Skeletal muscle satellite cell (primary cell): ENCODE measurements around the gene KCTD16.

Experiments used
- H3K27me3 ChIP-seq: 2 replicates; pipeline ENCODE4 v1.7.0; 2013; ENCODE audit warnings: low read length; ENCODE audit not compliant: control insufficient read depth, insufficient read depth
- H3K36me3 ChIP-seq: 2 replicates; pipeline ENCODE4 v1.7.0; 2013; ENCODE audit warnings: mild to moderate bottlenecking, control low read depth, low read length; ENCODE audit not compliant: insufficient read depth
- H3K4me1 ChIP-seq: 2 replicates; pipeline ENCODE4 v1.7.0; 2013; ENCODE audit warnings: low read length; ENCODE audit not compliant: control insufficient read depth, insufficient read depth
- H3K4me2 ChIP-seq: 2 replicates; pipeline ENCODE4 v1.7.0; 2013; ENCODE audit warnings: mild to moderate bottlenecking, low read length
- H3K4me3 ChIP-seq: 2 replicates; pipeline ENCODE4 v1.7.0; 2013; ENCODE audit warnings: low read length
- H3K9ac ChIP-seq: 2 replicates; pipeline ENCODE4 v1.7.0; 2013; ENCODE audit warnings: mild to moderate bottlenecking, low read depth, low read length, moderate library complexity
- H3K9me3 ChIP-seq: replicated peaks from 2 replicates; pipeline ENCODE4 v1.7.0; 2013; ENCODE audit warnings: mild to moderate bottlenecking, control low read depth, low read length

KCTD16 gene

DNA sequence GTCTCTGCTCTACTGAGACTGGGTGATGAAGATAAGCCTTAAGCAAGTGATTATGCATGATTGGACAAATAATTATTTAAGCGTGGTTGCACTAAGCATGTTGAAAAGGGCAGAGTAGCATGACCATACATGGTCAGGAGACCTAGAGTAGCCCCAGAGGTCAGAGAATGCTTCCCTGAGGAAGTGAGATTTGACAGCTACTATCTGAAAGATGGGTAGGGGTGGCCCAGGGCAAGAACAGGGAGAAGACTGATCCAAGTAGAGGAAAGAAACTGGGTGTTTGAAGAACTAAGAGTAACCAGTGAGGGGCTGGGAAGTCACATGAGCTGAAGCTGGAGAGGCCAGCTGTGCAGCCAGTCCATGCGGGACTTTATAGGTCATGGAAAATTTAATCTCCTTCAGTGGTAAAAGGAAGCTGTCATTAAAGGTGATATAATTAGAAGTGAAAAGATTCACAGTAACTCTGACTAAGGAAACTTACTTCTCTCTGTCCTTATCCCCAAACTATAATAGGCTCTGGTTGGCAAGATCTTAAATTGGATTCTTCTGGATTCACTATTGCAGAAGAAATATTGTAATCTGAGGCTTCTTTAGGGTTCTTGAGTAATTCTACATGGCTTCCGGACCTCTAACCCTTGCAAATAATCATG lies 35.4 kb upstream of the KCTD16 start:
- Histone ChIP-seq H3K4me3 (no peak overlapping the region), H3K36me3 (no peaks in the 10 kb centered on the region), H3K27me3 (no peaks in the 10 kb centered on the region), H3K9me3 (no peaks in the 10 kb centered on the region), H3K9ac (no peak overlapping the region), H3K4me1 (peaks cover 10% of the 10 kb centered on the region), H3K4me2 (no peak overlapping the region)

DNA sequence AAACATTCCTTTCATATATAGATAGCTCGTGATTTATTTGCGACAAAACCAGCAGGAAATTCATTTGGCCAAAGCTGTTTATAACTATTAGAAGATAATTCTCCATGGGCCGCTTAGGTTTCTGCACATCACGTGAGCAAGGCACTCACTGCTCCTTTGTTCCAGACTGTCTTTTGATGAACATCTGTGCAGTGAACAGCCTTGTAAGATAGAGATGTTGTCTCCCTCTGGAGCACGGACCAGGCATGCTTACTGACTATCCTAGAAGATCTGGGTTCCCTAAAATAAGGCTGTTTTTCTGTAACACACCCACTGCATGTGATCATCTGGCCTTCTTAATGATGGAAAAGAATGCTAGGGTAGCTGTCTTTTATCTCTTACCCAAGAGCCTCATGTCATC lies 31.1 kb upstream of the KCTD16 start:
- no peaks in the 10 kb centered on the region for H3K9me3 ChIP-seq
- no peak overlapping the region for H3K9ac ChIP-seq
- H3K4me2 ChIP-seq = no peak overlapping the region
- H3K4me1 ChIP-seq = peaks cover 22% of the 10 kb centered on the region
- H3K36me3 ChIP-seq = no peaks in the 10 kb centered on the region
- no peak overlapping the region for H3K4me3 ChIP-seq
- no peaks in the 10 kb centered on the region for H3K27me3 ChIP-seq

DNA sequence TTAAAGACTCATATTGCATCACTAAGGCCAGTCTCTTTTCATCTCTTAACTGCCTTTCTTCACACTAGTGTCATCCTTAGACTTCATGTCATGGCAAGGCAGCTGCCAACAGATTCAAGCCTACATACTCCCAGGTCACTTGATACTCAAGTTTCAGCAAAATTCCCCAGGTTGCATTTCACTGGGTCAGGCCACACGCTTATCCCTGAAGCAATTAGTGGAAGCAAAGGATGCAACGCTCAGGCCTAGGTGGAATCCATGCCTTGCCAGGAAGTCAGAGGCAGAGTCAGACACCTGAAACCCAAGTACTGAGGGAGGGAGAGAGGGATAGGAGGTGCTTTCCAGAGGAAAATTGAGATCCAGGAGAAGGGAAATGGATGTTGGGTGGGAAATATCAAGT lies 29.1 kb upstream of the KCTD16 start:
- H3K36me3 ChIP-seq = no peaks in the 10 kb centered on the region
- H3K9ac ChIP-seq = no peak overlapping the region
- no peak overlapping the region for H3K4me2 ChIP-seq
- H3K4me1 ChIP-seq = peaks cover 22% of the 10 kb centered on the region
- no peaks in the 10 kb centered on the region for H3K27me3 ChIP-seq
- no peak overlapping the region for H3K4me3 ChIP-seq
- H3K9me3 ChIP-seq = no peaks in the 10 kb centered on the region

DNA sequence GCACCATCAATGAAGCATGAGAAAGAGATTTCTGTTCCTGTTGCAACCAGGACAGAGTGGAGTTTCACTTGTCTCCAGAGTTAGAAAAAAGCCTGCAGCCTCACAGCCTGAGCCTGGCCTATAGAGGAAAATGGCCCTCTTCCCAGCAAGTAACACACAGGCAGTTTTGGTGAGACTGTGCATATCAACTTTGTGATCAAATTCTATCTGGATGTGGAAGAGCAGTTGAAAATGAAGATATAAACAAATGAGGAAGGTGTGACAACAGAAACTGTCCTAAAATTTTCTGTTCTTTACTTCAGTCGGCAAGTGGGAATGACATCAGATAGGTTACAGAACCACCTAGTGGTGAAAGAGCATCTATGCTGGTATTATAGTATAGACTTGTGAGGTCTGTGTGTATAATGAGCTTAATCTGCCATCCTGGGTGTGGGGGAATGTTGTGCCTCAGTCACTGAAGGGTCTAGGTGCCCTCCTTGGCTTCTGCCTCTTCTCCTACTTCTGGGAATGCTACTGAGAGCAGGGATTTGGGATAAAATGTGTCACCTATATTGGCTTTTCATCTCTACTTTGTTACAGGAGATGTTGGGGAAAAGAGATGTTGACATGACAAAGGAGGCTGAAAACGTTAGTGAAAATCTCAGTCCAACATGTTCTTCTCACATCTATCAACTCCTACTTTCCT lies 28.4 kb upstream of the KCTD16 start:
- Histone ChIP-seq H3K9me3 (no peaks in the 10 kb centered on the region), H3K4me2 (no peak overlapping the region), H3K4me1 (peaks cover 22% of the 10 kb centered on the region), H3K36me3 (no peaks in the 10 kb centered on the region), H3K4me3 (no peak overlapping the region), H3K9ac (no peak overlapping the region), H3K27me3 (no peaks in the 10 kb centered on the region)

DNA sequence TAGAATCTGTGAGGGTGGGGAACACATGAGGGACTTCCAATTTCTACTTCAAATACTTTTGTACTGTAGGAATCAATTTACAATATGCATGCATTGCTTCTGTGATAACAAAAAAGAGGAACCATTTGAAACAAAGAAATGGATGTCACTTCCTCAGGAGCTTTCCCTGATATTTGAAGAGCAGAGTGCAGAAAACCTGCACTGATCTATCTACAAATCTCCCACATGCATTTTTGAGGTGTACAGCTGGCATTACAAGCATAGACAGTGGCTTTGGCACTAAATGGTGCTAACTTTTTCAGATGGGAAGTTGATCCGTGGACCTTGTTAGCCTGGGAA lies 27.9 kb upstream of the KCTD16 start:
- no peaks in the 10 kb centered on the region for H3K36me3 ChIP-seq
- H3K27me3 ChIP-seq = no peaks in the 10 kb centered on the region
- no peak overlapping the region for H3K4me2 ChIP-seq
- no peak overlapping the region for H3K9ac ChIP-seq
- H3K4me3 ChIP-seq = no peak overlapping the region
- peaks cover 22% of the 10 kb centered on the region for H3K4me1 ChIP-seq
- H3K9me3 ChIP-seq = no peaks in the 10 kb centered on the region

DNA sequence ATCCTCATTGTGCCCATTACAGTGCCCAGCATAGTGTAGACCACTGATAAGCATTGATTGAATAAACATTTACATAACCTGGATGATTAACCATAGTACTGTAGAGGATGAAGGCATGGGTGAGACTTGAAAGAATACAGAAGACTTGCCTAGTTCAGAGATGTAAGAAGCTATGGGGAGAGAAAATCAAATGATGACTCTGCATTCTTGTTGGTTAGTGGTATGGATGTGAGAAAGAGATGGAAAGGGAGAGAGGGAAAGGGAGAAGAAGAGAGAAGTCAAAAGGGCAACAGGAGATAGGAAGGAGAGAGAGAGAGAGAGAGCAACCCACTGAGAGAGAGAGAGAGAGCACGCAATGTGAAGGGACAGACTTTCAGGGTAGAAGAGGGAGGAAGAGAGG lies 27.0 kb upstream of the KCTD16 start:
- no peaks in the 10 kb centered on the region for H3K36me3 ChIP-seq
- no peak overlapping the region for H3K9ac ChIP-seq
- no peak overlapping the region for H3K4me3 ChIP-seq
- no peak overlapping the region for H3K4me2 ChIP-seq
- no peaks in the 10 kb centered on the region for H3K27me3 ChIP-seq
- no peaks in the 10 kb centered on the region for H3K9me3 ChIP-seq
- H3K4me1 ChIP-seq = peaks cover 22% of the 10 kb centered on the region

DNA sequence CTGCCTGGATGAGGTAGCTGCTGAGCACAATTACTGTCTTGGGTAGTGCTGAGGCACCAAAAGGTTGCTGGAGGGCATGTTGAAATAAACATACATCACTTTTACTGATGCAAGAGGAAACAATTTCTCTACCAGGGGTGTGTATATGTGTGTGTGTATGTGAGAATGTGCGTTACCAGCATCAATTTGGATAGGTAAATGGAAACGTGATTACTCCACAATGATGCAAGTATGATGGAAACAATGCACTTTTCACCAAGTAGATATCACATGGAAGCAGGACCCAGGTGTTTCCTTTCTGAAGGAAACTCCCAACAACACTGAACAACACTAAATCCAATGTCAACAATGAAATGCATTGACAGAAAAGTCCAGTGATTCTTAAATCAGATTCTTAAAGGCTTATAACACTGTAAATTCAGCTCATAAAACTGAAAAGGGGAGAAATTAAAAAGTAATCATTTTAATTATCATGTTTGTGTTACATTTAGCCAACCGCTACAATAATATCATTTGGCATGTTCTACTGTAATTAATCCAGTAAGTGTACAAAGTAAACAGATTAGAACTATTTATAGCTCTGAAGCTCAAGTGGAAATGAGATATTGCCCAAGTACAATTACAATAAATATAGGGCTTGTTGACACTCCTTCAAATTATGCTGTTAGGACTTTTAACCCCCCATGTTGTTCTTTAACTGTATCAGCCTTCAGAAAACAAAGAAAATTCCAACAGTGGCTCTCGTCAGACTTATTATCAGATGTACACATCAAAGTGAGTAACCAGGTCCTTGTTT lies 25.5 kb upstream of the KCTD16 start:
- Histone ChIP-seq H3K27me3 (no peaks in the 10 kb centered on the region), H3K4me2 (no peak overlapping the region), H3K9ac (no peak overlapping the region), H3K36me3 (no peaks in the 10 kb centered on the region), H3K9me3 (no peaks in the 10 kb centered on the region), H3K4me1 (peaks cover 12% of the 10 kb centered on the region), H3K4me3 (no peak overlapping the region)

DNA sequence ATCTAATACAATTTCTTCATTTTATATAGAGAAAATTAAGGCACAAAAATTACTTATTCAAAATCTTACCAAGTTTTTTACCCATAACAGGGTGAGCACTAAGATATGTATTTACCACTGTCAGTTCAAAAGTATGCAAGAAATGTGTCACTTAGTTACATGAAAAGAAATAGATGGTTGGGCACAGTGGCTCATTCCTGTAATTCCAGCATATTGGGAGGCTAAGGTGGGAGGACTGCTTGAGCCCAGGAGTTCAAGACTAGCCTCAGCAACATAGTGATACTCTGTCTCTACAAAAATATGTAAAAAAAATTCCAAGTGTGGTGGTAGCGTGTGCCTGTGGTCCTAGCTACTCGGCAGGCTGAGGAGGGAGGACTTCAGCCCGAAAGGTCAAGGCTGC lies 19.6 kb upstream of the KCTD16 start:
- Histone ChIP-seq H3K27me3 (no peaks in the 10 kb centered on the region), H3K4me2 (no peak overlapping the region), H3K4me1 (peaks cover 5% of the 10 kb centered on the region), H3K9me3 (no peaks in the 10 kb centered on the region), H3K9ac (no peak overlapping the region), H3K4me3 (no peak overlapping the region), H3K36me3 (no peaks in the 10 kb centered on the region)

DNA sequence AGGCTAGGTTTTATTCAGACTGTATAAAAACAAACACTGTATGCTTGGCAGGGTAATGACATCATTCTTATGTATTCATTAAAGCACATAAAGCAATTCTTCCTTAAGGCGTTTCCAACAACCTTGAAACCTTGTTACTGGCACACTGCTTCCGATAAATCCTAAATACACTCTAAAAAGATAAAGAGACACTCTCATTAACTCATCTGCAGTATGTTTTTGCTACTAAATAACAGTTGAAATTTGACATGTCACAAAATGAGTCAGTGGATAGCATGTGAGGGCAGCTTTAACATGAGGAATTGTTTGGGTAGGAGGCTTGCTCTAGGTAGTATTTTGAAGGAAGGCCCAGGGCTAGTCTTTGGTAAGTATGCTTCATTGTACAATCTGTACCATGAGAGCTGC lies 13.9 kb upstream of the KCTD16 start:
- H3K9ac ChIP-seq = no peak overlapping the region
- no peaks in the 10 kb centered on the region for H3K27me3 ChIP-seq
- no peak overlapping the region for H3K4me3 ChIP-seq
- H3K9me3 ChIP-seq = no peaks in the 10 kb centered on the region
- peaks cover 36% of the 10 kb centered on the region for H3K36me3 ChIP-seq
- no peak overlapping the region for H3K4me2 ChIP-seq
- H3K4me1 ChIP-seq = no peaks in the 10 kb centered on the region

DNA sequence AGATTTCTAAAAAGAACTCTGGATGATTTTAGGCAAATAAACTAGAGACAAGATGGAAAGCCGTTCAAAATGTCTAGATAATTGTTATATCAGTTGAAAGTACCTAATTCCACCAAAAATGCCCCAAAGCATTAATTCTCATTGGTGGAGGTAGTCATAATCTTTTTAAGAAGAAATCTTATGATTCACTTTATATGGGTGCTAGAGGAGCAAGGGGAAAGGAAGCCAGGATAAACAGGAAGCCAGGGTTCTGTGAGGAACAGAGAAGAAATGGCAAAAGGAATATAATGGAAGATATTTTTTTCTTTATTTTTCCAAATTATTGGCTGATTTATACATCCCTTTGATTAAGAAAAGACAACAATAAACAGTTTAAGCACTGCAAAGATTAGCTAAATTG lies 8.0 kb upstream of the KCTD16 start:
- H3K4me3 ChIP-seq = no peak overlapping the region
- no peak overlapping the region for H3K4me2 ChIP-seq
- H3K9me3 ChIP-seq = no peaks in the 10 kb centered on the region
- peaks cover 92% of the 10 kb centered on the region for H3K36me3 ChIP-seq
- H3K9ac ChIP-seq = no peak overlapping the region
- no peaks in the 10 kb centered on the region for H3K27me3 ChIP-seq
- H3K4me1 ChIP-seq = peaks cover 25% of the 10 kb centered on the region

DNA sequence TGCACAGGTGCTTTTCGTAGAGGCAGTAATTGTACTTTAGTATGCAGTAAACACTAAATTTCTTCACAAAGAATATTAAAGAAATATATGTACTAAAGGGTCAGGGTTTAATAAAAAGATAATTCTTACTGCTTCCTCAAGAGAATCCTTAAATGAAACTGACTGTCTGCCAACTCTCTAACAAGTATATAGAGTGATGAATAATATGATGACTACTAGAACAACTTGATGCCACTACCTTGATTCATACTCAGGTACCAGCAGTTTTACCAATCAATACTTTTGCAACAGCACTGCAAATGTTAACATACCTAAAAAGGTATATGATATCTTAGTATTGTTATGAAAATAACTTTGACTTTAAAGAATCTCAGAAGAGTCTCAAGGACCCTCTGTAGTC lies 4.0 kb upstream of the KCTD16 start:
- Histone ChIP-seq H3K4me1 (peaks cover 47% of the 10 kb centered on the region), H3K9me3 (no peaks in the 10 kb centered on the region), H3K9ac (no peak overlapping the region), H3K4me2 (peak overlapping the region; percentile 83), H3K36me3 (peaks cover 68% of the 10 kb centered on the region), H3K4me3 (no peak overlapping the region), H3K27me3 (no peaks in the 10 kb centered on the region)
